DMS 273 (cell line): ENCODE data around the gene CDC42BPG.

ENCODE experiments used
- DNase-seq: peaks from one replicate; lab custom pipeline; 2025; ENCODE audit not compliant: unreplicated experiment; lab: John Stamatoyannopoulos, UW

CDC42BPG gene

GRCh38 chr11:64880240-64881001 lies 36.0 kb upstream of the CDC42BPG start:
- DNase-seq, result no peak

GRCh38 chr11:64879244-64879900 lies 34.9 kb upstream of the CDC42BPG start:
- no peak for DNase-seq

GRCh38 chr11:64878494-64879243 lies 34.2 kb upstream of the CDC42BPG start, which contains the start of gene EHD1:
EHD1 (minus strand) TSS chr11:64878621; CDS start chr11:64878464, 157 bp downstream.
- peak; percentile 99 for DNase-seq

DNA sequence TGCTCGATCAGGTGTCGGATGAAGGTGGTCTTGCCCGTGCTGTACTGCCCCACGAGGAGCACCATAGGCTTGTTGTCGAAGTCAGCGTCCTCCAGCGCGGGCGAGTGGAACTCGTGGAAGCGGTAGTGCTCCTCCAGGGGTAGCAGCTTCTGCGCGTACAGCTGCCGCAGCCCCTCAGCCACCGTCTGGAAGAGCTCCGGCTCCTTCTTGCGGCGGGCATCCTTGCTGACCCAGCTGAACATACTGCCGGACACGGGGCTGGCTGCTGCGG lies 33.7 kb upstream of the CDC42BPG start:
- no peak for DNase-seq

- peak; percentile 49 for DNase-seq
Observed at GRCh38 chr11:64877390-64878222, 33.2 kb upstream of the CDC42BPG start.

- DNase-seq, result no peak
Observed at GRCh38 chr11:64876835-64877341, 32.4 kb upstream of the CDC42BPG start.

DNA sequence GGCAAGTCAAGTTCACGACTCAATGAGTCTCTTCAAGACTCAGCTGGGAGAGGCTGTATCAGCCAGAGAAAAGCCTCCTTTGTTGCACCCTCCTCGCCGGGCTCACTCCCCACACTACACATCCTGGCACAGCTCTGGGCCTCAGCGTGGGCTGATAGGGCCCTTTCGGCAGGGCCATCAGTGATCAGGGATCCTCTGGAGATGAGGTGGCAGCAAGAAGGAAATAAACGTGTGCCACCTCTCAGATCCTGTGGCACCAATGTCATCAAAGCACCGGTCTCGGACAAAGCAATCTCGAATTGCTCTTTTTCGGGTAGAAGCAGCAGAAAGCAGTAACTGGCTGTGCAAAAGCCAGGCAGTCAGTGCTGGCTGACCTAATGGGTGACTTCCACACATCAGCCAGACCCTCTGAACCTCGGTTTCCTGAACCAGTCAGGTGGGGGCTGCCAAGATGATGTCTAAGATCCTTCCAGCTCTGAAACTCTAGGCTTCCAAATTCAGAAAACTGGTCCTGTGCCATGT lies 31.8 kb upstream of the CDC42BPG start:
- DNase-seq, result no peak

- no peak for DNase-seq
Observed at GRCh38 chr11:64875369-64876228, 31.1 kb upstream of the CDC42BPG start.

DNA sequence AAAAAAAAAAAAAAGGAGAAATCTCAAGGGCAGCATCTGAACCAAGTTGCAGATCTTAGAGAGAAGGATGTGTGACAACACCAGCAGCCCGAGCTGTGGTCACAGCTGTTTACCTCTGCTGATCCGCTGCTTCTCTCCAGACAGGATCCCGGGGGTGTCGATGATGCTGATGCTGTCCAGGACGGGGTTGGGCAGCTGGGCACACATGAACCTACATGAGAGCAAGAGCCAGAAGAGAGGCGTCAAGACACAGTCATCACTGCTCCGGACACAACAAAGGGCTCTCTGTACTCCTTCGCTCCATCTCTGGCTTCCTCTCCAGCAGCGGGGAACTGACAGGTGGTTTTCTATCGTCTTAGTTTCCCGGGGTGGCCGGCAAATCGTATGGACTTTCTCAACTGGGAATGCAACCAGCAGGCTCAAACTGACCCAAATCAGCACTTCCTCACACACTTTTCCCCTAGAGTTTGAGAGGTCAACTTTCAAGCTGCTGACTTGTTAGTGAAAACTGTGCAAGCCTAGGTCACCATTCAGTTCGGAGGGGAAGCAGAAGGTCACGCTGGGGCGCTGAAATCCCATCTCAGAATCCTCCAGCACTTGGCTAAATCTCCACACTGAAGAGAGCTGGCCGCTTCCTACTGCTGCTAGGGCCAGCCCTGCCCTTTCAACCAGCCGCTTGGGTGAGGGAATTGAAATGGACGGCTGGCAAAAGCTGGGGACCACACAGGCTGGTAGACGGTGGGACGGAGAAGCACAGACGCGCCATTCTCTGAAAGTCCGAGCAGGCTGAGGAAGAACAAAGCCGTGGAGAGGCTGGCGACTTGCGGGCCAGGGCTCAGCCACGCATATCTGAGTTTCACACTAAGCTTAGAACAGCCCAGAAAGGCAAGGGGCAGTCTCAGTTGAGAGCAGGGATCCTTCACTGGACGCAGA lies 30.1 kb upstream of the CDC42BPG start:
- no peak for DNase-seq

- DNase-seq, result no peak
Observed at GRCh38 chr11:64872790-64873488, 28.5 kb upstream of the CDC42BPG start.

- DNase-seq, result no peak
Observed at GRCh38 chr11:64871492-64871891, 27.0 kb upstream of the CDC42BPG start.

- no peak for DNase-seq
Observed at GRCh38 chr11:64870893-64871466, 26.5 kb upstream of the CDC42BPG start.

- DNase-seq, result no peak
Observed at GRCh38 chr11:64870176-64870892, 25.9 kb upstream of the CDC42BPG start.

- DNase-seq, result peak; percentile 36
Observed at GRCh38 chr11:64869571-64870175, 25.2 kb upstream of the CDC42BPG start.

DNA sequence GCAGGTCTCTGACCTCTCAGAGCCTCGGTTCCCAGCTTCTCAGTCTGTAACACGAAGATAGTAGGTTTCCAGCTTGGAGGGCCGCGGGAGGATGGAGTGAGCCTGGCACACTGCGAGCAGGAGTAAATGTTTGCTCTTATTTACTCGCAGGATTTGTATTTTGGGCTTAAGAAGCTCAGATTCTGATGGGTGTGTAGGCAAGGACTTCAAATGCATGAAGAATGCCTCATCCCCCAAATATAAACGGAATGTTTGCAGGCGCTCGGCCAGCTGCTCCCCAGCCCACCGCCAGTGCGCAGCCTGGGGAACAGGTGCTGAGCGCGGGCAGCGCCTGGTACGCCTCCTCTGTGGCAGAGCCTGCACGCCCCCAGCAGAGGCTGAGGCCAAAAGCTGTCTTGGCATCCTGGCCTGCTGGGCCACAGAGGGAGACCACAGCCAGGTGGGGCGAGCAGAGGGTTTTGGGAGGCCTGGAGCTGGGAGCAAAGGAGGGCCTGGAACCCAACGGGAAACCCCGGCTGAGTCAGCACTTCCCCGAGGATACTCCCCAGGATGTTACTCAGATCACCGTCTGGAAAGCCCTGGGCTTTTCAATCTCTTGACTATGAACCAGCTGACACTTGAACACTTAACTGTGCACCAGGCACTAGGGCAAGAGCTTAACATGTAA lies 24.6 kb upstream of the CDC42BPG start:
- DNase-seq, result peak; percentile 64
